Medulla oblongata (tissue), 1 donor: ENCODE results near the gene SEPTIN3.

ENCODE experiments used
- DNase-seq: peaks from one replicate; pipeline ENCODE4 v3.0.0-alpha.2; 2015; ENCODE audit errors: extremely low spot score

Gene SEPTIN3

DNA sequence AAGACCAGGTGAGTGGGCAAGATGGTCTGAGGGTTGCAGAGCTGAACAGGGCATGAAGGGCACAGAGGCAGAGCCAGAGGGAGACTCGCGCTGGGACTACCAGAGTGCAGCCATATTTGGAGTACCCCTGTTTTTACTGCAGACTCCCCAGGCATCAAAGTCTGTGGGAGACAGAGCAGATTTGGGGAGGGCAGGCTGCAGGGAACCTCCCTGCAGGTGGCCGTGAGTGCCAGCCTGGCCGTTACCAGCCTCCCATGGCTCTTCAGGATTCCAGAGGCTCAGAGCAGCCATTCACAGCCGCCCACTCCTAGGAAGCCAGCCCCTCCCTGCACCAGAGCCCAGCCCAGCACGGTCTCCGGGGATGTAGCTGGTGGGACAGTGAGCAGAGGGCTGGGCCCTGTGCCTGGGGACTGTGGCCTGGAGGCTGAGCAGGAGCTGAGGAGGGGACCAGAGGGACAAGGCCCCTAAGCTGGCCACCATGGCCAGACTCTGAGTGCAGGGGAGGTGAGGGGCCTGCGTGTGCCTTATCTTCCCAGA lies at the start of gene SEPTIN3:
TSS of gene SEPTIN3 (plus strand) at position 334 of the 537 bp plus-strand sequence. CDS start 2,050 bp downstream, outside the sequence.
- no peak for DNase-seq

DNA sequence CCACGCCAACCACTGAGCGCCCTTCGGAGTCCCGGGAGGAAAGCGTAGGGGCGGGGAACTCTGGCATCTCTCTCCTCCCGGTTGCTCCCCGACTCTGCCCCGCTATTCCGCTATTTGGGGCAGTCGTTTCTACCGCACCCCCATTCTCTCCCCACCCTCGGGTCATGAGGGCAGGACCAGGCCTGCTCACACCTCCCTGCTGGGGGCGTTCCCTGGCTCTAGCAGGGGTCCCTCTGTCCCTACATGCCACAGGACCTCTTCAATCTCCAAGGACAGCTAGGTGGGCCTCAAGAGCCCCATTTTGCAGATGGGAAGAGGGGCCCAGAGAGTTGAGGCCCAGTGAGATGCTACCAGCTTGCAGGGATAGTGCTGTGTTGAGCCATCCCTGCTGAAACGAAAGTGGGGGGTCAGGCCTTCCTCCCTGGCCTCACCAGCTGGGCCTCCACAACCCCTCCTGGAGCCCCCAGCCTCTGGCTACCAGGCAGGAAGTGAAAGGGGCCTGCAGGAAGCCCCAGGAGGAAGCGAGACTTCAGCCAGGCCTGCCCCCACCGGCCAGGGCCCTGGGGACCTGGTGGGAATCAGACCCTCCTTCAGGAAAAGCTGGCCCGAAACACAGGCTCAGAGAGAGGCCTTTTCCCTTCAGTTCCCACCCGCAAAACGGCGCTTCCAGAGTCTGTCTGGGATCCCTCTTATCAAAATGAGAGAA lies 48.8 kb upstream of the SEPTIN3 start:
- peak; percentile 55 for DNase-seq

DNA sequence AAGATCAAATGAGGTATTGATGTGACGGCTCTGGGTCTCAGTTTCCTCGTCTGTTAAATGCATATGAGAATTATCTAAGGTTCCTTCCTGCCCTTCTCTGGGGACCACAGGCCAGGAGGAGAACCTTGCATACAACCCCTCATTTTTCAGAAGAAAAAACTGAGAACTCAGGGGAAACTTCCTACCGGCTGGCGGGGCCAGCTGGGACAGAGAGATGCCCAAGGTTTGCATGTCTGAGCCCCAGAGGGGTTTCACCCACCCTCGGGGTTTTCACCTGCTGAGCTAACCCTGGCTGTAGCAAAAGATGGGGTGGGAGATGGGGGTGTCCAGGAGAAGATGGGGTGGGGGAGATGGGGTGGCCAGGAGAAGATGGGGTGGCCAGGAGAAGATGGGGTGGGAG lies 46.9 kb upstream of the SEPTIN3 start:
- no peak for DNase-seq

DNA sequence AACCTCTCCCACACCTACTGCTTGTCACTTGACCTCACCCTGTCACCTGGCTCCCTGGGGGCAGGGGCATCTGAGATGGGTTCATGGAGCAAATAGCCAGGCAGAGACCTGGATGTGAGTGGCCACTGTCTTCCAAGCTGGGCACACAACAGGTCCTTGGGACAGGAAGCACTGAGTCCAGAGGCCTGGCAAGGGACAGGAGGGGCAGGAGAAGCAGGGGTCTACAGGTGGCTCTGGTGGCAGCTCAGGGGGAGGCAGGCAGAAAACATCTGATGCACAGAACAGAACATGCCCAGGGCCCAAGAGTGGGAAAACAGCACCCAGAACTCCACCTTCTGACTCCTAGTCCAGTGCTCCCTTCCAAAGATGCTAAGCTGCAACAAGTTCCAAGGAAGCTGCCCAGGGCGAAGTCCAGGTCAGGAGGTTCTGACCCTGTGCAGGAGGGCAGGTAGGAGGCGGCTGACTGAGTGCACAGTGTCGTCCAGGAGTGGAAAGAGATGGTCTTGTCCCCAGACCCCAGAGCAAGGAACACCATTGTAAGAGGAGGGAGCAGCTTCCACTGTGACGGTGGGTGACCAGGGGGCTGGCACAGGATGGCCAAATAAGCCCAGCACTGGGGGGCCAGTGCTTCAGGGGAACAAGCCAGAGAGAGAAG lies 46.2 kb upstream of the SEPTIN3 start:
- no peak for DNase-seq

- no peak for DNase-seq
Observed at GRCh38 chr22:41923595-41924276, 45.5 kb upstream of the SEPTIN3 start.

GRCh38 chr22:41925783-41926460 lies 43.3 kb upstream of the SEPTIN3 start:
- peak; percentile 58 for DNase-seq

DNA sequence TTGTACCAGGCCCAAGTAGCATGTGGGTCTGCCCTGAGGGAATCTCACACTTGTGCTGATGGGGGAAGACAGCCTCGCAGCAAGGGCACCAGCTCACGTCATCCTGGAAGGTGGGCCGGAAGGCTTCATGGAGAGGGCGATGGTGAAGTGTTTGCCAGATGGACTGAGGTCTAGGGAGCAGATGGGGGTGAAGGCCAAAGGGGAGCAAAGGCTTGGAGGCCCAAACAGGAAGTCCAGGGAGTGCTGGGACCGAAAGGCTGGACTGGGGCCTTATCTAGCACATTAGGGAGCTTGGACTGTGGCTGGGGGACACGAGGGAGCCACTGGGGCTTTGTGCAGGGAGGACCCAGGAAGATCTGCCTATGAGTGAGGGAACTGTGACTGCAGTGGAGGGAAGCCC lies 41.4 kb upstream of the SEPTIN3 start:
- DNase-seq, result no peak

DNA sequence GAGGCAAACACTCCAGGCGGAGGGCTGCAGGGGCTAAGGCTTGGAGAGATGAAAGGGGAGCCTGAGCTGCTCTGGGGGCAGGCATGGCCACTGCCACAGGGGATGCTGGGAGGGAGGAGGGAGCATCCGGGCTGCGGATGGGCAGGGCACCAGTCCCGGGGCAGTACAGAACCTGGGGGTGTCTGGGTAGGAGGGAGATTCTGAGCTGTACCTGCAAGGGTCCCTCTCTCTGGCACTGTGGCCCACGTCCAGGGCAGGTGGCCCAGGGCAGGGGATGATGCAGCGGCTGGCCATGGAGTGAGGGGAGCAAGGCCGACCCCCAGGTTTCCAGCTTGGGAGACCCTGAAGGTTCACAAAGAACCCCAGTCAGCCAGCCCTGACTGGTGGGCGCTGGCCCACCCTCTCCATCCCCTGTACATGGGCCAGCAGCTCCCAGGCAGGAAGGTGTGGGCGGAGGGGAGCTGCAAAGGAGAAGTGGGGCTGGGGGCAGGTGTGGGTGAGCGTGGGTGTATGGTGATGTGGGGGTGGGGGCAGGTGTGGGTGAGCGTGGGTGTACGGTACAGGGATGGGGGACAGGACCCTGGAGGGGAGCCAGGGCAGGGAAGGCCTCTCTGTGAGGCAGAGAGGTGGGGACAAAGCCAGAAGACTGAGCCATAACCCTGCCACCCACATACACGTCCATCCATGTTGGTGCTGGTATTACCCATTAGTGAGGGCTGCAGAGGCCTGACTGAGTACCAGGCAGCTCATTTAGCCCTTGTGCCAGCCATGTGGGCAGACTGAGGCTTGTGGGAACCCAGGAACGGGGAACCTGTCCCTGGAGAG lies 40.4 kb upstream of the SEPTIN3 start:
- DNase-seq, result no peak

DNA sequence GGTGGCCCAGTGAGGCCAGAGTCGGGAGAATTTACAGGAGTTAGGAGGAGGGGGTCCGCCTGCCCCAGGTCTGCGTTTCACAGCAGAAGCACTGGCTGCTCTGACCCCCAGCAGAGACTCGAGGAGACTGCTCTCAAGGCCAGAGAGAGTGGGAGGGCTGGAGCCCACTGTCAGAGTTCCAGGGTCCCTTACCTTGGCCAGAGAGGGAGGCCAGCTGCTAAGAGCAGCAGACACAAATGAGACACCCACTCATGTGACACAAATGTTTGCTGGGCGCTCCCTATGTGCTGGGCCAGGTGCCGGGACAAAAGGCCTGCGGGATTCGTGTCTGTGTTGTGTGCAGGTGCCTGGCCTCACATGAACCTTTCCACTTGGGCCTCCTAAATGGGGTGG lies 39.8 kb upstream of the SEPTIN3 start:
- DNase-seq, result no peak

DNA sequence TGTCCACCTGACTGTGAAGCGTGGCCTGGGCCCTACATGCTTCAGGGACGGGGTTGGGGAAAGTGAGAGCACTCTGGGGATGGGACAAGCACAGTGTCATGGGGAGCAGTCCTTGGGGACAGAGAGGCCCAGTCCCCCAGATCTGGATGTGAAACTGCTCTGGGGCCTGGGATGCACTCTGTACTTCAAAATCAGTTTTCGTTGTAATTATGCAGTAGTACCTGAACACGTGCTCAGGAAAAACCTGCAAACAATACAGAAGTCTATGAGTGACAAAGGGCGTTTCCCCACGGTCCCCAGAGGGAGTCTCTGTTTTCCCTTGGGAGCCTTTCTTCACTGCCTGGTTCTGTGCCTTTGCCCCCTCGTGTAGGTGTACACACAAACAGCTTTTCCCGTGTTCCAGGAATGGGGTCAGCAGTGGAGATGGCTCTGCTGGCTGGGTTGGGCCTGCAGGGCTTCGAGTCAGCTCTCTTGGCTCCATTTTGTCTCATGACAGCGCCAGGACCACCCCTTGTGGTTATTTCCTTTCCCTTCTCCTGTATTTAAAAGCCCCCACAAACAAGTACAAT lies 37.5 kb upstream of the SEPTIN3 start:
- DNase-seq, result no peak

DNA sequence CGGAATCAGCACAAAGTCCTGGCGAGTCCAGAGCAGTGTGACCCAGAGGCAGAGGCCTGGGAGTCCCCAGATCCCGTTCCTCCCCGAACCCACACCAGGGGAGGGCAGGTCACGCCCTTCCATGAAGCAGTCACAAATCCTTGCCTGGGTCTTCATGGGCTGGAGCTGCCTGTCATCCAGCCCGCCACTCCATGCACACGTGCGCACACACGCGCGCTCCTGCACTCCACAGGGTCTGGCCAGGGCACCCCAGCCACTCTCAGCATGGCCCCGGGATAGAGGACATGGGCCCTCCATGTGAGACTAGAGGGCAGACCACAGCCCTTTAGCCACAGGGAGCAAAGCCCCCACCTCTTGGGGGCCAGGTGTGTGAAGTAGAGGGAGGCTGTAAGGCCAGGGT lies 36.9 kb upstream of the SEPTIN3 start:
- no peak for DNase-seq

DNA sequence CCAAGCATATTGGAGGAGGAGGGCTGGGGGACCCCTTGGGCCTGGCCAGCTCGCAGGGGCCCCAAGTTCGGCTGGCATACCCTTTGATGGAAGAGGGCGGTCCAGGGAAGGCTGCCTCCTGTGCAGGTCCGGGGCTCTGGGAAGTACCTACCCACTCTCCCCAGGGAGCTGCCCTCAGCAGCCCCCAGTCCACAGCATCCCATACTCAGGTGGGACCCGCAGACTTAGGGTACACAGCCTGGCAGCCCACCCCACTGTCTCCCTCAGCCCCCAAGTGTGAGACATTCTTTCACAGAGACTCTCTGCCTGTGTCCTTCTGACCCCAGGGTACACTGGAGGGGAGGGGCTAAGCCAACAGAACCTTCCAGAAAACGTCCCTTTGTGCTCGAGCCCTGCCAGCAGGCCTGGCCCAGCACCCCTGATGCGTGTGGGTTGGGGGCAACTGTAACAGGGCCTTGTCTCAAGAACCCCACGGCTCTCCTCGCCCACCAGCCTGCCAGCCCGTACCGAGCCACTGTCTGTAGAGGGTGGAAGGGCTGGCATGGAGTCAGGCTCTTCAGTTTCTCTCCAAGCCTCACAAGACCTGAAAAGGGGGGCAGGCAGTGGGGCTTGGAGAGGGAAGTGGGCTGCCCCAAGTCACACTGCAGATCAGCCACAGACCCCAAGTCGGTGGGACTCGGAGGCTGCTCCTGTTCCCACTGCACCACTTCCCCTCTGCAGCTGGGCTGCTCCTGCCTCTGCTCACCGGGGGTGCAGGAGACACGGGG lies 35.6 kb upstream of the SEPTIN3 start:
- no peak for DNase-seq

DNA sequence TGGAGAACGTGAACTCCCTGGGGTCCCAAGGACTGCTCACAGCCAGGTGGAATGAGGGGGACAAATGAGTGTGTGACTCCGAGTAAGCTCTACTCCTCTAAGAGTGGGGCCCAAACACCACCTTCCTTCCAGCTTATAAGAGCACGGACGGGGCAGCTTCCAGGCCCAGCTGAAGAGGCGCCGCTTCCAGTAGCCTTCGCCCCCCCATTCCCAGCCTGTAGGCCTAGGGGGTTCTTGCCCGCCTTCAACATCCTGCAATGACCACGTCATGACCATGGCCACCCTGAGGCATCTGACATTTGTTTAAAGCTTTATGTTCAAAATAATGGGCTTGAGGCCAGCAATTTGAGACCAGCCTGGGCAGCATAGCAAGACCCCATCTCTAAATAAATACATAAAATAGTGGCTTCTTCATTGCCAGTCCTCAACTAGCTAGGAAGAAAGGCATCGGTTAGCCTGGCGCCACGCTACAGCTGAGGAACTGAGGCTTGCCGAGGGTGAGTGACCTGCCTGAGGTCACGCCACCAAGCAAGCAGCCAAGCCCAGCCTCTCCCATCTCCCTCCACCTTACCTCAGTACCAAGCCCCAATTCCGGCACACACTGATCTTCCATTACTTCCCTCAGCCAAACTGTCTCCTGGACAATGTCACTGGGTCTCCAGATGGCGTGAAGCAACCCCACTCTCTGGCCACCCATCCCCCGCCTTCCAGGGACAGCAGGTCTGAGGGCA lies 34.8 kb upstream of the SEPTIN3 start:
- DNase-seq, result no peak

GRCh38 chr22:41935015-41935351 lies 34.3 kb upstream of the SEPTIN3 start:
- peak; percentile 61 for DNase-seq

GRCh38 chr22:41935509-41935908 lies 33.7 kb upstream of the SEPTIN3 start:
- DNase-seq, result no peak

DNA sequence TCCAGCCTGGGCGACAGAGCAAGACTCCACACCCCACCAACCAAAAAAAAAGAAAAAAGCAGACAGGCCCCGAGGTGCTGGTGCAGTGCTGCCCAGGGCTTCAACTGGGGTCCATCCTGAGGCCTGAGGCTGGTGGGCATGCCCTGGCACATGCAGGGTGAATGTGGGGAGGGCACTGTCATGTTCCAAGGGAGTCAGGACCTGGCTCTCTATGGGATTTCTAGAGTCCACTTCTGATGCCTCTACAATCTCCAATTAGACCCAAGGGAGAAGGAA lies 32.4 kb upstream of the SEPTIN3 start:
- no peak for DNase-seq

- peak; percentile 85 for DNase-seq
Observed at GRCh38 chr22:41939981-41940831, 29.0 kb upstream of the SEPTIN3 start.

- DNase-seq, result peak; percentile 93
Observed at GRCh38 chr22:41940832-41941765, 28.1 kb upstream of the SEPTIN3 start.
